GM18526 (cell line): ENCODE results near the gene MAP6.

ENCODE experiments used
- POLR2A ChIP-seq: IDR thresholded peaks from 3 replicates; pipeline ENCODE4 v1.6.1; 2011; ENCODE audit not compliant: insufficient read length; ENCODE audit errors: extremely low read depth

Gene MAP6

DNA sequence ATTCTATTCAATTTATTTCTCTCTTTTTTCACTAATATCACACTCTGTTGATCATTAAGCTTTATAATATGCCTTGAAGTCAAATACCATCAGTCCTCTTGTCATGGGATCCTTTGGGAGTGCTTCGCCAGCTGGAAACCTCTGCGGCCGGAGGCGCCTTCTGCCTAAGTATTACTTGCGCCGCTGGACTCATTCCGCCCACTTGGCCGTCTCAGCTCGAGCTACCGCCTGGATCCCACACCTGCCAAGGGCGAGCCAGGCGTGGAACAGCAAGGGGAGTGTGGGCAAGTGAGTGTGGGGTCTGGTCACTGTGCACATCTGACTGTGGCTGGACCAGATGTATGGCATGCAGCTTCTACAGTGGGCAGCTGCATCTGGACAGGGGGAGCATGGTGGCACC is 9.1 kb upstream of the MAP6 start:
- no peak for TF ChIP-seq POLR2A

DNA sequence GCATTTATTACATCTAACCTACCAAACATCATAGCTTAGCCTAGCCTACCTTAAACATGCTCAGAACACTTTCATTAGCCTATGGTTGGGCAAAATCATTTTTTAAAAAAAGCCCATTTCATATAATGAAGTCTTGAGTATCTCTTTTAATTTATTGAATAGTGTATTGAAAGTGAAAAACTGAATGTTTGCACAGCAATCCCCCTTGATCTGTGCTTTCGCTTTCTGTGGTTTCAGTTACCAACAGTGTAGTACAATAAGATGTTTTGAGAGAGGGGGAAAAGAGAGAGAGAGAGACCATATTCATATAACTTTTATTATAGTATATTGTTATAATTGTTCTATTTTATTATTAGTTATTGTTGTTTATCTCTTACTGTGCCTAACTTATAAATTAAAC is 8.4 kb upstream of the MAP6 start:
- TF ChIP-seq POLR2A: no peak

DNA sequence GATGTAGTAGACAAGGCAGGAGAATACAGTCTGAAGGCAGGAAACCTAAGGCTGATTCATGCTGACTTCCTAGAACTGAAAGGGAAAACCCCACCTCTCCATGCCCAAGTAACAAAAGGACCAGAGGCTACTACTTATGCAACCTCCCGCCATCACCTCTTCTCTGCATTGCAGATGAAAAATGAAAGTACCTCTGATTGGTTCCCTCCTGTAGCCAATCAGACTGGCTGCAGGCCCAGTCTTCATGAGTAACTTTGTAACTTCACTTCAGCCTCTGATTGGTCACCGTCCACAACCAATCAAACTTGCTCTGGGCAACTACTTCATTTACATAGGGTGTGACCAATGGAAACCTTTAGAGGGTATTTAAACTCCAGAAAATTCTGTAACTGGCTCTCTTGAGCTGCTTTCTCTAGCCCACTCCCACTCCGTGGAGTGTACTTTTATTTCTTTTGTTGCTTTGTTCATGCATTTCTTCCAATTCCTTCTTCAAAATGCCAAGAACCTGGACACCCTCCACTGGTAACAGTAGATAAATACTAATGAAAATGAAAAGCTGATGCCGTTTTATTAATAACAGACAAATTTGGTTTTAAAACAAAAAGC is 5.2 kb upstream of the MAP6 start:
- no peak for TF ChIP-seq POLR2A

DNA sequence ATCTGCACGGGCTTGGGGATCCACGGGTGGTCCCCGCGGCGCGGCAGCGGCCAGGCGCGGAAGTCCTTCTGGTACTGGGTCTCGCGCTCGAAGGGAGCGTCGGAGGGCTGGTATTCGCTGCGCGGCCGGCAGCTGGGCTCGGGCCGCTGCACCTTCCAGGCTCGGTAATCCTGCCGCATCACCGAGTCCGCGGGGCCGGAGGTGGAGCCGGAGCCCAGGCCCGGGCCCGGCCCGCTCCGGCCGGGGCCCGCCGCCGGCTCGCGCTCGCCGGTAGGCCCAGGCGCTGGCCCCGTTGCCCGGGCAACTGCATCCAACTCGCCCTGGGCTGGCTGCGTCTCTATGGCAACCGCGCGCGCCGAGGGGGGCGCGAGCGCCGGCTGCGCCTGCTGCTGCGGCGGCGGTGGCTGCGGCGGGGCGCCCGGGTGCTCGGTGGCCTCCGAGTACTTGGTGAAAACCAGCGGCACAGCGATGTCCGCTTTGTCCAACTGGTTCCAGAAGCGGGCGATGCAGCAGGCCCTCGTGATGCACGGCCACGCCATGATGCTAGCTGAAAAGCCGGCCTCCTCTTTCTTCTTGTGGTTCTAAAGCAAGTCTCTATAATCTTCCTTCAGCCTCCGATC is 897 bp downstream of the MAP6 start:
- no peak for TF ChIP-seq POLR2A

DNA sequence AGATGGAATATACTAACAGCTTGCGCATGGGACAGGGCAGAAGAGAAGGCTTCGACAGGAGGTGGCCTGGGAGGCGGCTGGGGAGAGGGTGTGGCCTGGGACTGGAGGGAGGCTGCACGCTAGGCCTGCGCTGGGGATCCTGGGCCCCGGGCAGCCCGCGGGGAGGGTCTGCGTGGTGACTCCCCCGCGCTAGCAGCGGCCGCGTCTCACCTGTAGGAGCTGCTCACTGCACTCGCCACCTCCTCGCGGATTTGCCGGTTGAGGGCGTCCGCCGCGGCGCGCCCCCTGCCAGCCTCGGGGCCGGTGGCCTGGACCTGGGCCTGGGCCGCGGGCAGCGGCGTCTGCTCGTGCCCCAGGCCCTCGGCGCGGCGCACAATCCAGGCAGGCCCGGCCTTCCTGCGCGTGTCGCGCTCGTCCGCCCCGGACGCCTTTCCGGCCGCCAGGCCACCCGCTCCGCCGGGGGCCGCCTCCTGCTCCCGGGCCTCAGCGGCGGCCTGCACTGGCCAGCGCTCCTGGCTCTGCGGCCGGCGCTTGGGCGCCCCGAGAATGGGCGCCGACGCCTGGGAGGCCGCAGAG is 1.5 kb downstream of the MAP6 start:
- TF ChIP-seq POLR2A: no peak

DNA sequence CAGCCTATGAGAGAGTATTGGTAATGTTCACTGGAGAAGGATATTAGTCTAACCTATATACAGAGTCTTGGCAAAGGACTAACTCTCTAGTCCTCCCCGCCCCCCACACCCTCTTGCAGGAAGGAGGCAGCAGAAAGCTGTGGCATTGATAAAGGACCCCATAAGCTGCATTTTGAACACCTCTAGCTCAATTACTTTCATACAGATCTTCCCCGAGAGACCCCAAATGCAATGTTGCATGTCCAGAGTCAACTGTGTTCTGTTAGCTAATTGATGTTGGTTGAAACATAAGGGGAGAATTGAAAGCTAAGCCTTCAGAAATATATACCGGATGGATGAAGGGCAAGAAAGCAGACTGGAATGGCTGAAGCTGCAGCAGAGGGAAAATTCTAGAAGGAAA is 2.8 kb downstream of the MAP6 start:
- TF ChIP-seq POLR2A: no peak

DNA sequence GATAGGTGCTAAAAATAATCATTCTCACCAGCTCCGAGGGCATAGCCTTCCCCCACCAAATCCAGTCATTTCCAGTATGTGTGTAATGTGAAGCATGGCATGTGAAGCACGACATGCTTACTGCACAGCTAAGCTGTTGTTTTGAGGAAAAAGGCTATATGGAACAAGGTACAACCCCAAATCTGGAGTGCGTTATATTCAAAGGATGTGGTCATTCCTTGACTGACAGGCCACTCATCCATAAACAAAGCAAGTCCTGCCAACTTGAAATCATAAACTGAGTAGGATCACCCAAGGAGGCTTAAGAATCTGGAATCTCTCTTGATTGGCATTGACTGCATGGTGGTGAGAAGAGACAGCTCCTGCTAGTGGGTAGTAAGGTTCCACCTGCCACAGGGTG is 3.7 kb downstream of the MAP6 start:
- TF ChIP-seq POLR2A: no peak

DNA sequence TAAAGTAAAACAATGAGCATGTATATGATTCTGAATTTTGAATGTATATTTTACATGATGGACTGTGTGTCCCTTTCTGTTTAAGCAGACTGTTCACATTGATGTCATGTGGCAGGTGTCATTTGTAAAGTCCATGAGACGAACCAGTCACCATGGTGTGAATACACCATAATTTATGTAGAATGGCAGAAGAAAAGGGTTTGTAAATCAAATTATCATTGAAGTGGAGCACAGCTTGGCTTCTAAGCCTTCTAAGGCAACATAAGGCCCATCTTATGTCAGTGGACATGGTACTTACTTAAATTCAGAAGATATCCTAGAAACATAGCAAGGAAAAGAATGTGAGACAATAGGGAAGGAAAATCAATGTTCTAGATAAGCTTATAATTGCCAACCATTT is 4.4 kb downstream of the MAP6 start:
- no peak for TF ChIP-seq POLR2A

DNA sequence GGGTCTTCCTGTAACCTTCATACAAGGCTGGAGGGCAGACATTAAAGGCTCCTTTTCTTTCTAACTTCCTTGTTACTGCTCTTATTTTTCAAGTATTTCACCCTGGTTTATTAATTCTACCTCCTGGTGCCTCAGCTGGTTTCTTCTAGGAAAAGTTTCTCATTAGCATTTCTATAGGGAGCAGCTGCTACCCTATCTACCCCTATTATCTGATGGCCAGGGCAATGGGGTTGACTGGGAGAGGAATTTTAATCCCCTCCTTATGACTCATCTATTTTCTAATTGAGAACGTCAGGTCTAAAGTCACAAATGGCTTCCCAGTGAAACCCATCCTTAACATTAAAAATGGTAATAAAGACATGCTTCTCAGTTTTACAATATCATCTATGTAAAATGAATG is 5.0 kb downstream of the MAP6 start:
- no peak for TF ChIP-seq POLR2A

DNA sequence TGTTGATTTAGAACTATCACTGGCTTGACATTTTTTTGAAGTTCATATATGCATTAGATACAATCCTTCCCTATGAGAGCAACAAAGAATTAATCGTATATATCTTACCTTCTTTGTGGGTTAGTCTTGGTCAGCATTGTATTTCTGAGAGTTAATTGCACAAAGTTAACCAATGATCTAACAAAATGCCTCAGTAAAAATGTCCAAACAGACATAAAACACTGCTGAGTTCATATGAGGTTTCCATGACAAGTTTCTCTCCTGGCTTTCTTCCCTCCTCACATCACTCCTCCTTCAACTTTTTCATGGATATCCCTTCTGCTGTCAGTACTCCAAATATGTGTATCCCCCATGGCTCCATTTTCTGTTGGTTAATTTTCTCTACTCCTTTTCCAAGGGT is 9.0 kb downstream of the MAP6 start:
- no peak for TF ChIP-seq POLR2A

DNA sequence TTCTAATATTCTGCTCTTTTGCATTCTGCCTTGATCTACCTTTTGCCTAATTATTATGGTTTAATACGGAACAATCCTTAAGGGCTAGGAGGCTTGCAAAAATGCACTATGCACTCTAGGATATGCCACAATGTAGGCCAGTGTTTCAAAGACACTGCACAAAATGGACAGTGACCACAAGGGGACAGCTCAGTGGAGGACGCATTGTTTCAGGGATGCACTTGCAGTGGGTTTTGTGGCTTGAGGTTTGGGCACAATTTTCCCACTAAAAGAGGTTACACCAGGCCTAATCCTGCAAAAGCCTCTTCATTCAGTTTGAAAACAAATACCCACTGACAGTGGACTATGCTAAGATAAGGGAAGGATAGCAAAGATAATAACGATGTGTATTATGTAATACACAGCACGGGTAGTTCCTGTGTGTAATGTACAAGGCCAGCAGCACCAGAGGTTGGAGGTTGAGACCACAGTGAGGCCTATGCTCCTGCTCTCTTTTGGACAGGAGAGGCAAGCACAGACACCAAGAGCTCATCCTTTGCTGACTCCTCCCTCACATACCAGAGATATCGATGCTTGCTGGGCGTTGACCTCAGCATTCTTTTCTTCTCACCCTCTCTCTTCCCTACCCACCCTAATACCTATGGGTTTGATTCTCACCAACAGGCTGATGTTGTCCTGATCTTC is 12.7 kb downstream of the MAP6 start:
- no peak for TF ChIP-seq POLR2A

DNA sequence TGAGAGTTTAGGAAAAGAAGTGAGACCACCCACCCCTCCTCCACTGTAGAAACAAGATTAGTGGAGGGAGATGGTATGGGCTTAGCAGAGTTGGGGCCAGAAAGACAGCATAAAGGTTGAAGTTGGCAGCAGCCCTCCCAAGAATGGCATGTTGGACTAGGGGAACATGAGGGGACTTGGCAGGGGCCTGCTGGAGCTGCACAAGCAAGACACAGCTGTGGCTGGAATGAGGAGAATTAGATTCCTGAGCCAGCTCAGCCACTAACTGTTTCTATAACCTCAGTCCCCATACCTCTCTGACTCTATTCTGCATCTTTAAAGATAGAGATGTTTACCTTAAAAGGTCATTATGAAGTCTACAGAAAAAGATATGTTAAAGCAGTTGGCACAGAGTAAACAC is 13.2 kb downstream of the MAP6 start:
- no peak for TF ChIP-seq POLR2A

DNA sequence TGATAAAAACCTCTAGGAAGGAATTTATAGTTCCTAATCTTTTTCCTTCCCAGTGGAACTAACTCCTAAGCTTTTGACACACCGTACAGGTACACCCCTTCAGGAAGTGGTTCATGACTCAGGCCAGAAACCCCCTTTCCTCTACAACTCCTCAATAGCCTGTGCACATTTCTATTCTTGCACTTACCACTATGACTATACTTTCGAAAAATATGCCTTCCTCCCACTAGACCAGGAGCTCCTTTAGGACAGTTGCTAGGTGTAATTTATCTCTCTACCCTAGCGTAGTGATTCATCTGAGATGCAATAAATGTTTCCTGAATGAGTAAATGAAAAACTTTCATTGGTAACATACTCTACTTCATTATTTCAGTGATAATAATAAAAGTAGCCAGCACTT is 14.5 kb downstream of the MAP6 start:
- TF ChIP-seq POLR2A: no peak

DNA sequence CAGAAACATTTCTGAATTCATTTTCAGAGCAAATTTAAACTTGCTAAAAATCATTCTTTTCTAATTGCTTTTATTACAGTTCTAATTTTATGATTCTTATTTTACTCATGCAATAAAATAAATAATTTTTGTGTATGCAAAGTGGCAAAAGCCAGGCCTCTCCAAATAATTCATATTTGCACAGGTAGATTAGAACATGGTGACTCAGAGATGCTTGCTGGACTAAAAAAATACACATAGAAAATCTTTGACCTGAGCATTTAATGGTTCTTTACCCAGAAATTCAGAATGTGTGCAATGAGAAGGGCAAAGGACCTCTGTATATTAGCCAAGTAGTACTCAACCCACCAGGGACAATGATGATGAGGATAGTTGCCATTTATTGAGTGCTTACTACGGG is 15.3 kb downstream of the MAP6 start:
- no peak for TF ChIP-seq POLR2A

DNA sequence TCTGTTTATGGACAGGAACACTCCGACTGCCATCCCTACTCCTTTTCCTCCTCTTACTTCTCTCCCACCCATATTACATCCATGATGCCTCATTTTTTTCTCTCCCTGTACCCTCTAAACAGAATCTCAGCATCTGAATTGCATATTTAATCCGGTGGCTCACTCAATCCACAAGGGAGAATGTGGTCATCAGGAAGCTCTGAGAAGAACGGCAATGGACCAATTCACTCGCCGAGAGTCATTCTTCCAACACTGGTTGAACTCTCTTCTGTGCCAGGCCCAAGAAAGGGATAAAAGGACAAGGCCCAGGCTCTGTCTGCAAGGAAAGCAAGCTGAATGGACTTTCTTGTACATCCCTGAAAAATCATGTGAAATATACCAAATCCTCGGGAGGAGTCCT is 15.9 kb downstream of the MAP6 start:
- no peak for TF ChIP-seq POLR2A

DNA sequence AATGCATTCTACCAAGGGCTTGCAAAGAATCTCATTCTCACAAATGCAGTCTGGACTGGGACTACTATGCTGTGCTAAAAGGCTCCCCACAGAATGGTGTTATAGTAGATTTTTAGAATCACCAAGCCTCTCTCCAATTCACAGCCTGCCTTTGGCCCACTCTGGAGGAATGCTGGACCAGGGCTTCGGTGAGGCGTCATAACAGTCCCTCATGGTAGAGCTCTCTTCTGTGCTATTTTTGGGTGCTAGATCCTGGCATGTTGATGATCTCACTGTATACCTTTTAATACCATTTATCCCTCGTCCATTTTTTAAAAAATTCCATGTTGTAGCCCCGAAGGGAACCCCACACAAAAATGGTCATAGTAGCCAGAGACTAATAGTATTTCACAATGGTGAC is 17.6 kb downstream of the MAP6 start:
- no peak for TF ChIP-seq POLR2A
